Fibroblast of skin of back (primary cell): ENCODE data around the gene CCDC183.
"Not testable (repeated sequence)": the region's sequence is repeated elsewhere in the genome, so short reads cannot be mapped to it uniquely, and the experiment has no call there.

Experiments used
- DNase-seq: peaks from one replicate; pipeline ENCODE4 v3.0.0-alpha.2; 2013

The CCDC183 gene

GRCh38 chr9:136825295-136826187 lies 29.4 kb downstream of the CCDC183 start:
- no peak for DNase-seq

GRCh38 chr9:136826188-136826541 lies 30.0 kb downstream of the CCDC183 start:
- DNase-seq, result no peak

GRCh38 chr9:136826703-136827582 lies 30.8 kb downstream of the CCDC183 start:
- no peak for DNase-seq

DNA sequence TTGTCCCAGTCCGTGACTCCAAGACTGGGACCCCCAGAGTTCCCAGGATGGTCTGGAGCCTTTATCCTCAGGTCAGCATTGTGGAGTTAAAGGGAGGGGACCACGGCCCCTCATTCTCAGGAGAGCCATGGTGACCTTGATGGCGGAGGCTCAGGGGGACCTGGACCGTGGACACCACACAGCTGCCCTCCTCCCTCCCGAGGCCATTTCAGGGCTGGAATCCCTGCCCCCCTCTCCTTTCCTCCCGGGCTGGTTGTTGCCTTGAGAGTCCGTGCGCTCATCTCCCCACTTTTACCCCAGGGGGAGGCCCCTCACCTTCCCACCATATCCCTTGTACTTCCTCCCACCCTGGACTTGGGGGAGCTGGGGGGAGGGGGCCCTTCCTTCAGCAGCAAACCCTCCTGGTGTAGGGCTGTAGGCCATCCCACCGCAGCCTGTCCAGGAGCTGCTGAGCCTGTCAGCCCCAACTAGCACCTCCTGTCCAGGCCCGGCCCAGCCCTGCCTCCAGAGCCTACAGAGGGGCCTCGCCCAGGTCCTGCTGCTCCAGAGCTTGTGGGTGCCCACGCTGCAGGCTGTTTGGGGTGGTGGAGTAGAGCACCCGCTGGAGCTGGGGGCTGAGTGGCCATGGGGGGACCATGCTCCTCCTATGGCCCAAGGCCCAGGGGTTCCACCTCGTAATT lies 31.8 kb downstream of the CCDC183 start:
- no peak for DNase-seq

GRCh38 chr9:136828474-136829140 lies 32.5 kb downstream of the CCDC183 start:
- DNase-seq, result no peak

DNA sequence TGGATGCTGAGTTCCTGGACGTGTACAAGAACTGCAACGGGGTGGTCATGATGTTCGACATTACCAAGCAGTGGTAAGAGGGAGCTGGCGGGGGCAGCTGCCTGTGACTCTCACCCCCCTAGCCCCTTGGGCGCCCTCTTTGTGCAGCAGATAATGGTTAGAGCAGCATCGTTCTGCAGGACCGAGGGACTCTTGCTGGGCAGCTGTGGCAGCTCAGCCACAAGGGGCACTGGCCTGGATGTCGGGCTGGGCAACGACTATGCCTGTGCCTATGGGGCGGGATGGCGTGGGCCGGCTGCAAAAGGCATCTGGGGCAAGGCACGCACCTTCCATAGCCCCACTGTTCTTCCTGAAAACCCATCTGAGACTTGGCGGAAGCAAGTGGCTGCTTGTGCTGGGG lies 33.3 kb downstream of the CCDC183 start:
- DNase-seq, result no peak

DNA sequence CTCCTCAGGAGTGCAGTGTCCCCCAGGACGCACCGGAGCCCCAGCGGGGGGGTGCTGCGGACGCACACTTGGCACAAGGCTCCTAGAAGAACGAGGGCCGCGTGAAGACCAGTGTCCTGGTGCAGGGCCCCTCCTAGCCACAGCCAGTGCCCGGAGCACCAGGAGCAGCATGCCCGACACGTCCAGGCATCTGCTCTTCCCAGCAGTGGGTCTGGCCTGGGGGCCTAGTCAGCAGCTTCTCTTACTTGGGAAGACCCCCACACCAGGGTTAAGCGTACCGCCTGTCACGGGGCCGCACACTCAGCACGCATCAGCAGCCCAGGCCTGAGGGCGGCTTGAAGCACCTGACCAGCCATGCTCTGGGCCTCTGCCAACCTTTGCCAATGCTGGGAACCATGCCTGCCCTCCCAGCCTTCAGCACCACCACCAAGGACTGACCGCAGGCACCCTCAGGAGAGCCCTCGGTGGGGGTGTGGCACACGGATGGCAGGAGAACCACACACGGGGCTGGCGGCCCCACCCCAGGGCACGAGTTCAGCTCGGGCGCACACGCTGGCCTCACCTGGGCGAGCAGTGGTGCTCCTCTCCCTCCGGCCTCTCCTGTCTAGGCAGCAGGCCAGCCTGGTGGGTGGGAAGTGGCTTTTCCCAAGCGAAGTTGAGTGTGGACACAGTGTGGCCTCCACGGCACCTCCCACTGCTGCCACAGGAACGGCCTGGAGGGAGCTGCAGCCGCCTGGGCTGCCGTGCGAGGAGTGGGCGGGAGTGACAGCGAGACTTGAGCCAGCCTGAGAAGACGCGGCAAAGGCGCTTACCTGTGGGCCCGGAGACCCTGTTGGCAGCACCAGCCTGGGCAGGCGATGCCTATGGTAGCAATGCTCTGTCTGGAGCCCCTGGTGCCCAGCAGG lies 34.1 kb downstream of the CCDC183 start:
- no peak for DNase-seq

DNA sequence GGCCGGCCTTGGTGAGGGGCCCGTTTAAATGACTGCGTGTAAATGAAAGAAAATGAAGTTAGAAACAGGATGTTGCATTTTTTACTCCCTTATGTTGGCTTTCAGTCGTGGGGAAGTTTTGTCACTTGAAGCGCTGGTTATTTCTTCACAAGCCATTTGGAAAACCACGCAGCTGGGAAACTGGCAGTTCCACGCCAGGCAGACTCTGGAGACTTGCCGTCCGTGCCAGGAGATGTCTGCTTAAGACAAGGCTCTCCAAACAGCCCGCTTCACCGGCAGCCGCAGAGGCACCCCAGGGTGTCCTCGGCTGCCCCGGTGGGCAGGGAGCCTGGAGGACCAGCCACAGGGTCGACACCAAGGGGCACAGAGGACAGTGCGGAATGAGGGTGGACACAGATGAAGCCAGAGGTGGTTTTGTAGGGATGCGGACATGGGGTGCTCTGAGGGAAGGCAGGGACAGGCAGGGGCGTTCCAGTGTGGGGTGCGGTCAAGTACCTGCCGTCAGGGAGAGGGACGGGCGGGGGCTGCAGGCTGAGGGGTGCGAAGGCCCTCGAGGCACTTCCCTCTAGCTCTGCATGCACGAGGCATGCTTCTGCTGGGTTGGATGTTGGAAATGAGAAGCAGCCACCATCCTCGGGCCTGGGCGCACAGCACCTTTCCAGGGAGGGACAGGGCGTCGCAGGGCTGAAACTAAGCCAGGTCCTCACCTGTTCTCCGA lies 35.0 kb downstream of the CCDC183 start:
- DNase-seq, result no peak

DNA sequence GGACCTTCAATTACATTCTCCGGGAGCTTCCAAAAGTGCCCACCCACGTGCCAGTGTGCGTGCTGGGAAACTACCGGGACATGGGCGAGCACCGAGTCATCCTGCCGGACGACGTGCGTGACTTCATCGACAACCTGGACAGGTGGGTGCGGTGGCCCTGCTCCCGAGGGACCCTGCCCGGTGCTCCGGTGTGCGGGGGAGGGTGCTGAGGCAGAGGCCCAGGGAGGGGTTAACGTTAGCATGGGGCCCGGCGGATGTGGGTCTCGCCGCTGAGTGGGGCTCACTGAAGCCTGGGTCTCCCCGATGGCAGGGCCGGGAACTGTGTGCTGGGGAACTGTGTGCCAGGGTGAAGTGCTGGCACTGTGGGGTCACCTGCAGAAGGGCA lies 35.6 kb downstream of the CCDC183 start:
- DNase-seq, result no peak

GRCh38 chr9:136832581-136832980 lies 36.4 kb downstream of the CCDC183 start:
- DNase-seq, result no peak

- DNase-seq, result not testable (repeated sequence)
These were observed 37.4 kb downstream of the CCDC183 start for GRCh38 chr9:136833381-136834048.

GRCh38 chr9:136835162-136835931 lies 39.2 kb downstream of the CCDC183 start:
- no peak for DNase-seq

DNA sequence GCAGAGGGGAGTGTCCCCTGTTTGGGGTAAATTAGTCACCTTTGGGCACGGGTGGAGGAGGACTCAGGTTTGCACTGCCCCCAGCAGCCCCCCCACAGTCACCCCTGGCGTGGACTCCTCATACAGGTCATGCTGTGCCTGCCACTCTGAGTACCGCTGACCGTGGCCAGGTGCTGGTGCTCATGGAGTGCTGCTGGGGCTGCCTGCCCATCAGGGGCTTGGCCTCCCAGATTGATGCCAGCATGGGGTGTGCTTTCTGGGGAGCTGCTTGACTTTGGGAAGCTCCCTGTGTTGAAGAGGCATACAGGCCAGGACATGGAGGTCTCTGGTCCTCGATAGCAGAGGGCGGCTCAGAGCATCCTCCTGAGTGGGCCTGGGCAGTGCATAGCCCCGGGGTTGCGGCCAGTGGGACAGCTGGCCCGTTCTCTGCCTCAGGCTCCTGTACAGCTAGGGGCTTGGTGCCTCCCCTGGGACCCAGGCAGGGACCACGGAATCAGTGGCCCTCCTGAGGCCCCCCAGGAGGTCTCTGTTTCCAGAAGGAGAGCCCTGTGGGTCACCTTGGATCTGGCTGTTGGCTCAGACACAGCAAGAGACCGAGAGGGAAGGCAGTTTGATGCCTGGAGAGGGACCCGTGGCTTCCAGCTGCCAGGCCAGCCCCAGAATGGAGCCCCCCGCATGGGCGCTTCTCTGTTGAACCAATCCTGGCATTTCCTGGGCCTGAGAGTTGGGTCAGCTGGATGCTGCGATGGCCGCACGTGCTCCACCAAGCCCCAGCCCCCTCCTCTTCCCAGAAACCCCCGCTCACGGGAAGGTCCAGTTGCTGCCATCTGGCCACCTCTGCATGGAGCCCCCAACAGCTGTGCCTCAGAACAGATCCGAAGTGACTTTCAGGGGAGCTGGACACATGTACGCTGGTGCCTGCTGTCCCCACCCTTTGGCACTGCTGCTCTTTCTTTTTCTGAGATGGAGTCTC lies 40.1 kb downstream of the CCDC183 start:
- no peak for DNase-seq

DNA sequence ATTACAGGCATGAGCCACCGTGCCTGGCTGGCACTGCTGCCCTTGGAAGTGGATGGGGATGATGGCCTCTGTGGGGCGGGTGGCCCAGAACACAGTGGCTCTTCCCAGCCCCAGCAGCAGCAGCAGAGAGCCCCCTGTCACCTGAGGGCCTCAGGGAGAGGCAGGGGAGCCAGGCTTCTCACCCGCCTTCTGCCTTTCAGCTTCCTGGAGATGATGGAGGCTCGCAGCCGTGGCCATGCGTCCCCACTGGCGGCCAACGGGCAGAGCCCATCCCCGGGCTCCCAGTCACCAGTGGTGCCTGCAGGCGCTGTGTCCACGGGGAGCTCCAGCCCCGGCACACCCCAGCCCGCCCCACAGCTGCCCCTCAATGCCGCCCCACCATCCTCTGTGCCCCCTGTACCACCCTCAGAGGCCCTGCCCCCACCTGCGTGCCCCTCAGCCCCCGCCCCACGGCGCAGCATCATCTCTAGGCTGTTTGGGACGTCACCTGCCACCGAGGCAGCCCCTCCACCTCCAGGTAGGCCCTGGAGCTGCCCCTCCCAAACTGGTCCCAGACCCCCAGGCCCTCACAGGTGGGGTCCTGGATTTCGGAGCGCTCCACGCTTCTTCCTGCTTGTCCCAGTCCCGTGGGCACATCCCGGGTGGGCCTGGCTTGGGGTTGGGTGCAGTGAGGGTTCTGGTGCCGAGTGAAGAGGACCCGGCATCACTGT lies 41.2 kb downstream of the CCDC183 start:
- DNase-seq, result no peak

- not testable (repeated sequence) for DNase-seq
These were observed 41.7 kb downstream of the CCDC183 start for GRCh38 chr9:136837856-136838277.

GRCh38 chr9:136838314-136839228 lies 42.4 kb downstream of the CCDC183 start:
- no peak for DNase-seq
